DMS 273 treated with DMSO at 0.1 percent for 48 hours (cell line): Measurements from ENCODE around the gene MIPEP.

Experiments used
- DNase-seq: peaks from one replicate; lab custom pipeline; 2025; lab: John Stamatoyannopoulos, UW

The MIPEP gene

DNA sequence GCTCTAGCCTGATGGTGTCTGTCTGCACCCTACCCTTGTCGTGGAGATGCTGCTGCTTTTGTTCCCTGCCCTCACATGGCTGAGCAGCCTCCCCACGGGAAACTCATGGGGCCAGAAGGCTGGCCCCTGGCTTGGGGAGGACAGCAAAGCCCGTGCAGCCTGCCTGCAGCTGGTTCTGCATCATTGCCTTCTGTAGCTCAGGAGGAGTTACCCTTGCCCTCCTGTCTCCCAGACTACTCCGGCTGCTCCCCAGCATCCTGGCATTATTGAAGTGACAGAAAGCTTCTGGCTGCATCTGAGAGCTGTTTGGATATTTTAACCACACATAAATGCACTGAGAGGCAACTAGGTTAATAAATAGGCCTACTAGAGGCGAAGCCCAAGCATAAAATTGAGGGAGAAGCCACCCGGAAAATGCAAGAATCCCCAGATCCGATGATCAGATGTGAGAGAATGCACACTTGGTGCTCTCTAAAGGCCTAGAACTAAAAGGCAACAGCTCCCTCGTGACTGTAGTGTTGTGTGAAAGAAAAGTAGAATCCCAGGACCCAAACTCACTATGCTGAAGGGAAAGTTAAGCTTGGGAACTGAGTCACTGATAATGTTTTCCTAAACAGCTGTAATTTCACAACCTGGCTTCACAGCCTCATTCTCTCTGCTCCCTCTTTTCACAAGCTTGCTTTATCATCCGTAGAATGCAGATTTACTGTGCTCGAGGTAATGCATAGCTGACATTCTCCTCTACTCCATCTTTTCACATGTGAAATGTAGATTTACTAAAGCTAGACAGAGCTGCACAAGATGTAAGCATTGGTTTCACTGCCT lies 208.1 kb downstream of the MIPEP start:
- no peak for DNase-seq
